WTC11 (cell line): ENCODE data around the gene PRR12. TPM values are rescaled to one million over a fixed set of nuclear protein-coding genes. Genes with fewer than 3 reads are reported as not detected.

ENCODE experiments used
- ATAC-seq: fragments of 200-7000 bp; cut with Tn5 transposase; 2 replicates; pipeline ENCODE4 v1.10.0; 2021; ENCODE audit warnings: mild to moderate bottlenecking, moderate library complexity
- CTCF ChIA-PET: fragments of 300-600 bp; sonication (Branson Sonifier 250); formaldehyde crosslinking; loops from one replicate; lab custom pipeline; 2021; ENCODE audit warnings: antibody characterized with exemption; lab: Charles Lee
- POLR2A ChIA-PET: fragments of 350-600 bp; sonication (Branson Sonifier 250); formaldehyde crosslinking; loops from one replicate; lab custom pipeline; 2021; ENCODE audit warnings: antibody characterized with exemption; lab: Charles Lee
- DNase-seq: peaks from one replicate; pipeline ENCODE4 v3.0.0; 2021; ENCODE audit warnings: low spot score
- H3K27ac Mint-ChIP-seq: 2 replicates; pipeline ENCODE4 v1.8.0; 2021; ENCODE audit warnings: mixed read lengths
- H3K27me3 Mint-ChIP-seq: 2 replicates; pipeline ENCODE4 v1.8.0; 2021; ENCODE audit warnings: low read depth, mild to moderate bottlenecking, moderate library complexity, mixed read lengths
- H3K36me3 Mint-ChIP-seq: 2 replicates; pipeline ENCODE4 v1.8.0; 2021; ENCODE audit warnings: mixed read lengths
- H3K4me1 Mint-ChIP-seq: 2 replicates; pipeline ENCODE4 v1.8.0; 2022; ENCODE audit warnings: mixed read lengths
- H3K4me3 Mint-ChIP-seq: 2 replicates; pipeline ENCODE4 v1.8.0; 2021; ENCODE audit warnings: mild to moderate bottlenecking, moderate library complexity, mixed read lengths
- H3K9me3 Mint-ChIP-seq: 2 replicates; pipeline ENCODE4 v1.8.0; 2021; ENCODE audit warnings: mixed read lengths
- GRHL2 ChIP-seq: fragments of 250-450 bp; sonication (Bioruptor Pico); IDR thresholded peaks from 2 replicates; pipeline ENCODE4 v1.8.0; 2022; ENCODE audit warnings: mild to moderate bottlenecking, moderate library complexity; ENCODE audit not compliant: insufficient replicate concordance, severe bottlenecking
- GTF2I ChIP-seq: fragments of 250-450 bp; sonication (Bioruptor Pico); conservative IDR thresholded peaks from 2 replicates; pipeline ENCODE4 v1.4.0; 2021; ENCODE audit warnings: mild to moderate bottlenecking
- NR1H2 ChIP-seq: sonication (generic); formaldehyde crosslinking; IDR thresholded peaks from 2 replicates; pipeline ENCODE4 v1.9.0; 2021; ENCODE audit warnings: mild to moderate bottlenecking, moderate library complexity, missing genetic modification reagents
- OVOL2 ChIP-seq: fragments of 250-450 bp; sonication (Bioruptor Pico); IDR thresholded peaks from 2 replicates; pipeline ENCODE4 v1.9.0; 2021; ENCODE audit warnings: mild to moderate bottlenecking, borderline replicate concordance
- SMAD4 ChIP-seq: sonication (generic); formaldehyde crosslinking; IDR thresholded peaks from 2 replicates; pipeline ENCODE4 v1.8.0; 2022; ENCODE audit warnings: mild to moderate bottlenecking, missing genetic modification reagents
- TCF7 ChIP-seq: sonication (generic); formaldehyde crosslinking; IDR thresholded peaks from 2 replicates; pipeline ENCODE4 v1.8.0; 2022; ENCODE audit warnings: mild to moderate bottlenecking, low read depth, missing genetic modification reagents, moderate library complexity
- TEAD4 ChIP-seq: sonication (generic); formaldehyde crosslinking; IDR thresholded peaks from 2 replicates; pipeline ENCODE4 v1.8.0; 2022; ENCODE audit warnings: mild to moderate bottlenecking, missing genetic modification reagents
- ZBTB21 ChIP-seq: sonication (generic); formaldehyde crosslinking; IDR thresholded peaks from 2 replicates; pipeline ENCODE4 v1.8.1; 2023; ENCODE audit warnings: mild to moderate bottlenecking, missing genetic modification reagents, borderline replicate concordance
- ZNF121 ChIP-seq: sonication (generic); formaldehyde crosslinking; IDR thresholded peaks from 2 replicates; pipeline ENCODE4 v1.8.0; 2023; ENCODE audit warnings: missing genetic modification reagents
- ZNF232 ChIP-seq: sonication (generic); formaldehyde crosslinking; IDR thresholded peaks from 2 replicates; pipeline ENCODE4 v1.8.0; 2022; ENCODE audit warnings: mild to moderate bottlenecking, missing genetic modification reagents
- ZNF317 ChIP-seq: sonication (generic); formaldehyde crosslinking; IDR thresholded peaks from 2 replicates; pipeline ENCODE4 v1.8.1; 2023; ENCODE audit warnings: low read depth, mild to moderate bottlenecking, moderate library complexity, missing genetic modification reagents, borderline replicate concordance
- total RNA-seq: library from RNA; stranded (reverse); gene quantifications from 3 replicates; pipeline ENCODE4 v1.2.3, GENCODE V29; 2021
- TF ChIP-seq, protein P1 (sequence below): sonication (generic); formaldehyde crosslinking; IDR thresholded peaks from 2 replicates; pipeline ENCODE4 v1.8.1; 2023; ENCODE audit warnings: mild to moderate bottlenecking, missing genetic modification reagents
- TF ChIP-seq, protein P2 (sequence below): sonication (generic); formaldehyde crosslinking; IDR thresholded peaks from 2 replicates; pipeline ENCODE4 v1.8.0; 2022; ENCODE audit warnings: mild to moderate bottlenecking, missing genetic modification reagents
- TF ChIP-seq, protein P3 (sequence below): sonication (generic); formaldehyde crosslinking; IDR thresholded peaks from 2 replicates; pipeline ENCODE4 v1.8.0; 2022; ENCODE audit warnings: mild to moderate bottlenecking, missing genetic modification reagents
- TF ChIP-seq, protein P4 (sequence below): sonication (generic); formaldehyde crosslinking; IDR thresholded peaks from 2 replicates; pipeline ENCODE4 v1.8.1; 2023; ENCODE audit warnings: mild to moderate bottlenecking, missing genetic modification reagents
- TF ChIP-seq, protein P5 (sequence below): sonication (generic); formaldehyde crosslinking; IDR thresholded peaks from 2 replicates; pipeline ENCODE4 v1.8.0; 2023; ENCODE audit warnings: mild to moderate bottlenecking, missing genetic modification reagents
- TF ChIP-seq, protein P6 (sequence below): sonication (generic); formaldehyde crosslinking; conservative IDR thresholded peaks from 2 replicates; pipeline ENCODE4 v1.8.1; 2023; ENCODE audit warnings: mild to moderate bottlenecking, low read depth, missing genetic modification reagents, moderate library complexity
- TF ChIP-seq, protein P7 (sequence below): fragments of 200-600 bp; IDR thresholded peaks from 2 replicates; pipeline ENCODE4 v1.8.0; 2022; ENCODE audit warnings: antibody characterized with exemption

PRR12 gene
- total RNA-seq, 1 experiment from 2014 or later = 86.1 TPM

DNA sequence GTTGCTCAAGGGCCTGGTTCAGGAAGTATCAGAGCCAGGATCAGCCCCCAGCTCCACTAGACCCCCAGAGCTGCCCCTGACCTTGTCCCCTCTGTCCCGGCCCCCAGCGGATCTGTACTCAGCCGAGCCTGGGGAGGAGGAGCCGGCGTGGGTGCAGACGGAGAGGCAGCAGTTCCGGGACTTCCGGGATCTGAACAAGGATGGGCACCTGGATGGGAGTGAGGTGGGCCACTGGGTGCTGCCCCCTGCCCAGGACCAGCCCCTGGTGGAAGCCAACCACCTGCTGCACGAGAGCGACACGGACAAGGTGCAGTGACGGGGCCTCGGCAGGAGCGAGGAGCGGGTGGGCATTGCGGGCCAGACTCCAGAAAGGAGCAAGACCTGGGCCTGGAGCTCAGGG lies 48.5 kb upstream of the PRR12 start:
- Mint-ChIP-seq H3K36me3 (no peaks in the 10 kb centered on the region), H3K4me1 (peaks cover 4% of the 10 kb centered on the region), H3K27ac (no peak overlapping the region; the same call in 1 of the 2 replicates), H3K27me3 (no peaks in the 10 kb centered on the region), H3K4me3 (no peak overlapping the region), H3K9me3 (no peaks in the 10 kb centered on the region)
- ChIA-PET CTCF (interaction anchor here (0.9 to 2.3 kb wide), 4 partner anchors 28 to 66 kb away, joined by 3 to 5 read pairs (median 4); no protein-coding TSS in a partner anchor), POLR2A (no interaction called here)
- ATAC-seq = no peak
- DNase-seq = no peak
- no peak for TF ChIP-seq GRHL2 (CRISPR knock-in tag)
- no peak for TF ChIP-seq ZNF232 (CRISPR knock-in tag)
- no peak for TF ChIP-seq ZNF317
- TF ChIP-seq, protein P1, sequence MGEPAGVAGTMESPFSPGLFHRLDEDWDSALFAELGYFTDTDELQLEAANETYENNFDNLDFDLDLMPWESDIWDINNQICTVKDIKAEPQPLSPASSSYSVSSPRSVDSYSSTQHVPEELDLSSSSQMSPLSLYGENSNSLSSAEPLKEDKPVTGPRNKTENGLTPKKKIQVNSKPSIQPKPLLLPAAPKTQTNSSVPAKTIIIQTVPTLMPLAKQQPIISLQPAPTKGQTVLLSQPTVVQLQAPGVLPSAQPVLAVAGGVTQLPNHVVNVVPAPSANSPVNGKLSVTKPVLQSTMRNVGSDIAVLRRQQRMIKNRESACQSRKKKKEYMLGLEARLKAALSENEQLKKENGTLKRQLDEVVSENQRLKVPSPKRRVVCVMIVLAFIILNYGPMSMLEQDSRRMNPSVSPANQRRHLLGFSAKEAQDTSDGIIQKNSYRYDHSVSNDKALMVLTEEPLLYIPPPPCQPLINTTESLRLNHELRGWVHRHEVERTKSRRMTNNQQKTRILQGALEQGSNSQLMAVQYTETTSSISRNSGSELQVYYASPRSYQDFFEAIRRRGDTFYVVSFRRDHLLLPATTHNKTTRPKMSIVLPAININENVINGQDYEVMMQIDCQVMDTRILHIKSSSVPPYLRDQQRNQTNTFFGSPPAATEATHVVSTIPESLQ = no peak

DNA sequence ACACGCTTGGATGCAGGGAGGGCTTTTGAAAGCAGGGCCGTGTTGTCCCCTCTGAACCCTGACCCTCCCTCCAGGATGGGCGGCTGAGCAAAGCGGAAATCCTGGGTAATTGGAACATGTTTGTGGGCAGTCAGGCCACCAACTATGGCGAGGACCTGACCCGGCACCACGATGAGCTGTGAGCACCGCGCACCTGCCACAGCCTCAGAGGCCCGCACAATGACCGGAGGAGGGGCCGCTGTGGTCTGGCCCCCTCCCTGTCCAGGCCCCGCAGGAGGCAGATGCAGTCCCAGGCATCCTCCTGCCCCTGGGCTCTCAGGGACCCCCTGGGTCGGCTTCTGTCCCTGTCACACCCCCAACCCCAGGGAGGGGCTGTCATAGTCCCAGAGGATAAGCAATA lies 48.0 kb upstream of the PRR12 start:
- Mint-ChIP-seq H3K27ac (no peak overlapping the region), H3K9me3 (no peaks in the 10 kb centered on the region), H3K4me3 (no peak overlapping the region), H3K4me1 (peaks cover 4% of the 10 kb centered on the region)
- ATAC-seq = no peak
- TF ChIP-seq, protein P2, sequence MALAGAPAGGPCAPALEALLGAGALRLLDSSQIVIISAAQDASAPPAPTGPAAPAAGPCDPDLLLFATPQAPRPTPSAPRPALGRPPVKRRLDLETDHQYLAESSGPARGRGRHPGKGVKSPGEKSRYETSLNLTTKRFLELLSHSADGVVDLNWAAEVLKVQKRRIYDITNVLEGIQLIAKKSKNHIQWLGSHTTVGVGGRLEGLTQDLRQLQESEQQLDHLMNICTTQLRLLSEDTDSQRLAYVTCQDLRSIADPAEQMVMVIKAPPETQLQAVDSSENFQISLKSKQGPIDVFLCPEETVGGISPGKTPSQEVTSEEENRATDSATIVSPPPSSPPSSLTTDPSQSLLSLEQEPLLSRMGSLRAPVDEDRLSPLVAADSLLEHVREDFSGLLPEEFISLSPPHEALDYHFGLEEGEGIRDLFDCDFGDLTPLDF (CRISPR knock-in tag) = no peak
- TF ChIP-seq ZNF121 (CRISPR knock-in tag) (no peak), OVOL2 (CRISPR knock-in tag) (no peak), NR1H2 (CRISPR knock-in tag) (no peak), ZBTB21 (CRISPR knock-in tag) (no peak), SMAD4 (CRISPR knock-in tag) (no peak), TEAD4 (CRISPR knock-in tag) (no peak)
- TF ChIP-seq, protein P3, sequence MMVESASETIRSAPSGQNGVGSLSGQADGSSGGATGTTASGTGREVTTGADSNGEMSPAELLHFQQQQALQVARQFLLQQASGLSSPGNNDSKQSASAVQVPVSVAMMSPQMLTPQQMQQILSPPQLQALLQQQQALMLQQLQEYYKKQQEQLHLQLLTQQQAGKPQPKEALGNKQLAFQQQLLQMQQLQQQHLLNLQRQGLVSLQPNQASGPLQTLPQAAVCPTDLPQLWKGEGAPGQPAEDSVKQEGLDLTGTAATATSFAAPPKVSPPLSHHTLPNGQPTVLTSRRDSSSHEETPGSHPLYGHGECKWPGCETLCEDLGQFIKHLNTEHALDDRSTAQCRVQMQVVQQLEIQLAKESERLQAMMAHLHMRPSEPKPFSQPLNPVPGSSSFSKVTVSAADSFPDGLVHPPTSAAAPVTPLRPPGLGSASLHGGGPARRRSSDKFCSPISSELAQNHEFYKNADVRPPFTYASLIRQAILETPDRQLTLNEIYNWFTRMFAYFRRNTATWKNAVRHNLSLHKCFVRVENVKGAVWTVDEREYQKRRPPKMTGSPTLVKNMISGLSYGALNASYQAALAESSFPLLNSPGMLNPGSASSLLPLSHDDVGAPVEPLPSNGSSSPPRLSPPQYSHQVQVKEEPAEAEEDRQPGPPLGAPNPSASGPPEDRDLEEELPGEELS (CRISPR knock-in tag) = no peak
- TF ChIP-seq, protein P4, sequence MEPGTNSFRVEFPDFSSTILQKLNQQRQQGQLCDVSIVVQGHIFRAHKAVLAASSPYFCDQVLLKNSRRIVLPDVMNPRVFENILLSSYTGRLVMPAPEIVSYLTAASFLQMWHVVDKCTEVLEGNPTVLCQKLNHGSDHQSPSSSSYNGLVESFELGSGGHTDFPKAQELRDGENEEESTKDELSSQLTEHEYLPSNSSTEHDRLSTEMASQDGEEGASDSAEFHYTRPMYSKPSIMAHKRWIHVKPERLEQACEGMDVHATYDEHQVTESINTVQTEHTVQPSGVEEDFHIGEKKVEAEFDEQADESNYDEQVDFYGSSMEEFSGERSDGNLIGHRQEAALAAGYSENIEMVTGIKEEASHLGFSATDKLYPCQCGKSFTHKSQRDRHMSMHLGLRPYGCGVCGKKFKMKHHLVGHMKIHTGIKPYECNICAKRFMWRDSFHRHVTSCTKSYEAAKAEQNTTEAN (CRISPR knock-in tag) = no peak
- TF ChIP-seq, all 79 proteins: peak for 0
- DNase-seq = no peak
- POLR2A ChIA-PET = no interaction called here
- CTCF ChIA-PET = interaction anchor here (0.9 to 1.4 kb wide), 4 partner anchors 9 to 36 kb away, joined by 3 to 5 read pairs (median 4); no protein-coding TSS in a partner anchor
- no peaks in the 10 kb centered on the region for H3K36me3 Mint-ChIP-seq
- H3K27me3 Mint-ChIP-seq = no peaks in the 10 kb centered on the region

DNA sequence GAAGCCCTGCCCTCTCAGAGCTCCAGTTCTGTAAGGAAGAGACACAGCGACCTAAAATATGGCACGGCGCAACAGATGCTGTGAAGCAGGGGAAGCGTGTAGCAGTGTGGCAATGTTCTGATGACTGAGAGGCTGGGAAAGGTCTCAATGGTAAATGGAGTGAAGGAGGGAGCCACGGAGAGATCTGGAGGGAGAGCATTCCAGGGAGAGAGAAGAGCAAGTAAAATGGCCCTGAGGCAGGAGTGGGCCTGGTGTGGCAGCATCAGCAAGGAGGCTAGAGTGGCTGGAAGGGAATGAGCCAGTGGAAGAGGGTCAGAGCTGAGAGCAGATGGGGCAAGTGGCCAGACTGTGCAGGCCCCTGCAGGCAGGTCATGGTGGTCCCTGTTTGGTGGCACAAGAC lies 46.8 kb upstream of the PRR12 start:
- Mint-ChIP-seq H3K36me3 (no peaks in the 10 kb centered on the region), H3K4me3 (no peak overlapping the region), H3K9me3 (no peaks in the 10 kb centered on the region), H3K27me3 (no peaks in the 10 kb centered on the region), H3K27ac (peak overlapping the region; percentile 19), H3K4me1 (peaks cover 4% of the 10 kb centered on the region)
- ATAC-seq = no peak
- DNase-seq = no peak
- ChIA-PET POLR2A (no interaction called here), CTCF (interaction anchor here (0.6 to 1.4 kb wide), 2 partner anchors 27 to 136 kb away, joined by 3 to 4 read pairs; no protein-coding TSS in a partner anchor)
- TF ChIP-seq, protein P5, sequence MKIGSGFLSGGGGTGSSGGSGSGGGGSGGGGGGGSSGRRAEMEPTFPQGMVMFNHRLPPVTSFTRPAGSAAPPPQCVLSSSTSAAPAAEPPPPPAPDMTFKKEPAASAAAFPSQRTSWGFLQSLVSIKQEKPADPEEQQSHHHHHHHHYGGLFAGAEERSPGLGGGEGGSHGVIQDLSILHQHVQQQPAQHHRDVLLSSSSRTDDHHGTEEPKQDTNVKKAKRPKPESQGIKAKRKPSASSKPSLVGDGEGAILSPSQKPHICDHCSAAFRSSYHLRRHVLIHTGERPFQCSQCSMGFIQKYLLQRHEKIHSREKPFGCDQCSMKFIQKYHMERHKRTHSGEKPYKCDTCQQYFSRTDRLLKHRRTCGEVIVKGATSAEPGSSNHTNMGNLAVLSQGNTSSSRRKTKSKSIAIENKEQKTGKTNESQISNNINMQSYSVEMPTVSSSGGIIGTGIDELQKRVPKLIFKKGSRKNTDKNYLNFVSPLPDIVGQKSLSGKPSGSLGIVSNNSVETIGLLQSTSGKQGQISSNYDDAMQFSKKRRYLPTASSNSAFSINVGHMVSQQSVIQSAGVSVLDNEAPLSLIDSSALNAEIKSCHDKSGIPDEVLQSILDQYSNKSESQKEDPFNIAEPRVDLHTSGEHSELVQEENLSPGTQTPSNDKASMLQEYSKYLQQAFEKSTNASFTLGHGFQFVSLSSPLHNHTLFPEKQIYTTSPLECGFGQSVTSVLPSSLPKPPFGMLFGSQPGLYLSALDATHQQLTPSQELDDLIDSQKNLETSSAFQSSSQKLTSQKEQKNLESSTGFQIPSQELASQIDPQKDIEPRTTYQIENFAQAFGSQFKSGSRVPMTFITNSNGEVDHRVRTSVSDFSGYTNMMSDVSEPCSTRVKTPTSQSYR (CRISPR knock-in tag) = no peak
- TF ChIP-seq, protein P6, sequence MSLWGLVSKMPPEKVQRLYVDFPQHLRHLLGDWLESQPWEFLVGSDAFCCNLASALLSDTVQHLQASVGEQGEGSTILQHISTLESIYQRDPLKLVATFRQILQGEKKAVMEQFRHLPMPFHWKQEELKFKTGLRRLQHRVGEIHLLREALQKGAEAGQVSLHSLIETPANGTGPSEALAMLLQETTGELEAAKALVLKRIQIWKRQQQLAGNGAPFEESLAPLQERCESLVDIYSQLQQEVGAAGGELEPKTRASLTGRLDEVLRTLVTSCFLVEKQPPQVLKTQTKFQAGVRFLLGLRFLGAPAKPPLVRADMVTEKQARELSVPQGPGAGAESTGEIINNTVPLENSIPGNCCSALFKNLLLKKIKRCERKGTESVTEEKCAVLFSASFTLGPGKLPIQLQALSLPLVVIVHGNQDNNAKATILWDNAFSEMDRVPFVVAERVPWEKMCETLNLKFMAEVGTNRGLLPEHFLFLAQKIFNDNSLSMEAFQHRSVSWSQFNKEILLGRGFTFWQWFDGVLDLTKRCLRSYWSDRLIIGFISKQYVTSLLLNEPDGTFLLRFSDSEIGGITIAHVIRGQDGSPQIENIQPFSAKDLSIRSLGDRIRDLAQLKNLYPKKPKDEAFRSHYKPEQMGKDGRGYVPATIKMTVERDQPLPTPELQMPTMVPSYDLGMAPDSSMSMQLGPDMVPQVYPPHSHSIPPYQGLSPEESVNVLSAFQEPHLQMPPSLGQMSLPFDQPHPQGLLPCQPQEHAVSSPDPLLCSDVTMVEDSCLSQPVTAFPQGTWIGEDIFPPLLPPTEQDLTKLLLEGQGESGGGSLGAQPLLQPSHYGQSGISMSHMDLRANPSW = no peak
- TF ChIP-seq GTF2I (CRISPR knock-in tag) (0 out of 2 replicates have a peak, but pooled peaks have one; percentile 36), TCF7 (CRISPR knock-in tag) (no peak)
- TF ChIP-seq, protein P7, sequence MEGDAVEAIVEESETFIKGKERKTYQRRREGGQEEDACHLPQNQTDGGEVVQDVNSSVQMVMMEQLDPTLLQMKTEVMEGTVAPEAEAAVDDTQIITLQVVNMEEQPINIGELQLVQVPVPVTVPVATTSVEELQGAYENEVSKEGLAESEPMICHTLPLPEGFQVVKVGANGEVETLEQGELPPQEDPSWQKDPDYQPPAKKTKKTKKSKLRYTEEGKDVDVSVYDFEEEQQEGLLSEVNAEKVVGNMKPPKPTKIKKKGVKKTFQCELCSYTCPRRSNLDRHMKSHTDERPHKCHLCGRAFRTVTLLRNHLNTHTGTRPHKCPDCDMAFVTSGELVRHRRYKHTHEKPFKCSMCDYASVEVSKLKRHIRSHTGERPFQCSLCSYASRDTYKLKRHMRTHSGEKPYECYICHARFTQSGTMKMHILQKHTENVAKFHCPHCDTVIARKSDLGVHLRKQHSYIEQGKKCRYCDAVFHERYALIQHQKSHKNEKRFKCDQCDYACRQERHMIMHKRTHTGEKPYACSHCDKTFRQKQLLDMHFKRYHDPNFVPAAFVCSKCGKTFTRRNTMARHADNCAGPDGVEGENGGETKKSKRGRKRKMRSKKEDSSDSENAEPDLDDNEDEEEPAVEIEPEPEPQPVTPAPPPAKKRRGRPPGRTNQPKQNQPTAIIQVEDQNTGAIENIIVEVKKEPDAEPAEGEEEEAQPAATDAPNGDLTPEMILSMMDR = no peak
- TF ChIP-seq, all 79 proteins: peak for 1
